Measurements from ENCODE around the gene RNU1-2.
A peak's percentile ranks its signal among the peaks of the same experiment; 100 is the strongest.
"Not testable (repeated sequence)": the region's sequence is repeated elsewhere in the genome, so short reads cannot be mapped to it uniquely, and the experiment has no call there.

Gene RNU1-2

GRCh38 chr1:16895598-16896315 lies at the start of gene RNU1-2:
RNU1-2 (plus strand) TSS chr1:16895980.
- peak; percentile 100 for DNase-seq

- not testable (repeated sequence) for DNase-seq
Observed at GRCh38 chr1:16856201-16856600, 39.6 kb upstream of the RNU1-2 start.

- not testable (repeated sequence) for DNase-seq
Observed at GRCh38 chr1:16859167-16860041, 36.4 kb upstream of the RNU1-2 start.

GRCh38 chr1:16860048-16860447 lies 35.7 kb upstream of the RNU1-2 start:
- DNase-seq, result not testable (repeated sequence)

GRCh38 chr1:16861832-16862245 lies 33.9 kb upstream of the RNU1-2 start:
- DNase-seq, result not testable (repeated sequence)

- not testable (repeated sequence) for DNase-seq
Observed at GRCh38 chr1:16862415-16862814, 33.4 kb upstream of the RNU1-2 start.

GRCh38 chr1:16863024-16863423 lies 32.8 kb upstream of the RNU1-2 start:
- not testable (repeated sequence) for DNase-seq

GRCh38 chr1:16866926-16867707 lies 28.7 kb upstream of the RNU1-2 start:
- DNase-seq, result peak; percentile 19

- not testable (repeated sequence) for DNase-seq
Observed at GRCh38 chr1:16868787-16869186, 27.0 kb upstream of the RNU1-2 start.

GRCh38 chr1:16869996-16870395 lies 25.8 kb upstream of the RNU1-2 start:
- DNase-seq, result not testable (repeated sequence)

GRCh38 chr1:16871171-16871570 lies 24.6 kb upstream of the RNU1-2 start:
- DNase-seq, result not testable (repeated sequence)

- DNase-seq, result not testable (repeated sequence)
Observed at GRCh38 chr1:16872152-16873075, 23.4 kb upstream of the RNU1-2 start.

GRCh38 chr1:16873076-16873879 lies 22.5 kb upstream of the RNU1-2 start:
- DNase-seq, result not testable (repeated sequence)

- peak; percentile 13 for DNase-seq
Observed at GRCh38 chr1:16874968-16875765, 20.6 kb upstream of the RNU1-2 start.

- not testable (repeated sequence) for DNase-seq
Observed at GRCh38 chr1:16881742-16882141, 14.0 kb upstream of the RNU1-2 start.

GRCh38 chr1:16882986-16883385 lies 12.8 kb upstream of the RNU1-2 start:
- no peak for DNase-seq

- not testable (repeated sequence) for DNase-seq
Observed at GRCh38 chr1:16884487-16884886, 11.3 kb upstream of the RNU1-2 start.

GRCh38 chr1:16886860-16887605 lies 8.7 kb upstream of the RNU1-2 start:
- DNase-seq, result no peak

Measured in MV-4-11 (cell line).